GM23338 (cell line): ENCODE measurements around the gene DHRS7B.

Source experiments
- EZH2 ChIP-seq: fragments of 200-600 bp; sonication (generic); IDR thresholded peaks from one replicate; pipeline ENCODE4 v1.8.0; 2017; ENCODE audit warnings: antibody characterized with exemption, mild to moderate bottlenecking, low read depth; ENCODE audit not compliant: unreplicated experiment
- POLR2AphosphoS5 ChIP-seq: IDR thresholded peaks from 2 replicates; pipeline ENCODE4 v1.6.1; 2016; ENCODE audit warnings: antibody characterized with exemption, low read depth
- ZNF114 ChIP-seq: fragments of 250-450 bp; sonication (Bioruptor Pico); IDR thresholded peaks from 2 replicates; pipeline ENCODE4 v1.5.0; 2020; ENCODE audit warnings: mild to moderate bottlenecking, moderate library complexity
- TF ChIP-seq, protein P1 (sequence below), 2 experiments: fragments of 200-600 bp in 1 of 2; sonication (generic) in 1 of 2; conservative IDR thresholded peaks; 2 replicates each; pipeline versions ENCODE4 v1.5.1 to v1.6.1; 2016 to 2017; ENCODE audit warnings: antibody characterized with exemption in 2 of 2, low read depth in 2 of 2, mild to moderate bottlenecking in 2 of 2, moderate library complexity in 1 of 2

DNA sequence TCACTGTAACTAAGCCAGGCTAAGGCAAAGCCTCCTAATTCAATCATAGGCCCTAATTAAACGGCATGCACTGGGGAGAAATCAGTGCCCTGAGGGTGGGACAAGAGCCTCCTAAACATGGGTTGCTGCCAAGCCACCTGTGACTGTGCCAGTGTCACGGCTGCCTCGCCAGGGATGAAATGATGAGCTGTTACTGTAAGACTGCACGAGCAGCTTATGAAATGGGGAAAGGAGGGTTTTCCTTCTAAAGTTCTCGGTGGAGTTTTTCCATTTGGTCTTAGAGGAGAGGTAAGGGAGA is 74.5 kb downstream of the DHRS7B start:
- TF ChIP-seq, protein P1, sequence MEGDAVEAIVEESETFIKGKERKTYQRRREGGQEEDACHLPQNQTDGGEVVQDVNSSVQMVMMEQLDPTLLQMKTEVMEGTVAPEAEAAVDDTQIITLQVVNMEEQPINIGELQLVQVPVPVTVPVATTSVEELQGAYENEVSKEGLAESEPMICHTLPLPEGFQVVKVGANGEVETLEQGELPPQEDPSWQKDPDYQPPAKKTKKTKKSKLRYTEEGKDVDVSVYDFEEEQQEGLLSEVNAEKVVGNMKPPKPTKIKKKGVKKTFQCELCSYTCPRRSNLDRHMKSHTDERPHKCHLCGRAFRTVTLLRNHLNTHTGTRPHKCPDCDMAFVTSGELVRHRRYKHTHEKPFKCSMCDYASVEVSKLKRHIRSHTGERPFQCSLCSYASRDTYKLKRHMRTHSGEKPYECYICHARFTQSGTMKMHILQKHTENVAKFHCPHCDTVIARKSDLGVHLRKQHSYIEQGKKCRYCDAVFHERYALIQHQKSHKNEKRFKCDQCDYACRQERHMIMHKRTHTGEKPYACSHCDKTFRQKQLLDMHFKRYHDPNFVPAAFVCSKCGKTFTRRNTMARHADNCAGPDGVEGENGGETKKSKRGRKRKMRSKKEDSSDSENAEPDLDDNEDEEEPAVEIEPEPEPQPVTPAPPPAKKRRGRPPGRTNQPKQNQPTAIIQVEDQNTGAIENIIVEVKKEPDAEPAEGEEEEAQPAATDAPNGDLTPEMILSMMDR (conservative IDR thresholded peaks at IDR 0.05; ENCODE audit: low read depth in 2 of 2), result no peak
- no peak for TF ChIP-seq ZNF114 (CRISPR knock-in tag)
- TF ChIP-seq POLR2AphosphoS5, result no peak
- no peak for TF ChIP-seq EZH2
